NCI-H345 treated with DMSO at 0.1 percent for 48 hours (cell line): Measurements from ENCODE around the gene PRODH.
"Not testable (repeated sequence)": the region's sequence is repeated elsewhere in the genome, so short reads cannot be mapped to it uniquely, and the experiment has no call there.

Experiments used
- DNase-seq: peaks from one replicate; lab custom pipeline; 2025; ENCODE audit not compliant: unreplicated experiment; lab: John Stamatoyannopoulos, UW

PRODH gene

DNA sequence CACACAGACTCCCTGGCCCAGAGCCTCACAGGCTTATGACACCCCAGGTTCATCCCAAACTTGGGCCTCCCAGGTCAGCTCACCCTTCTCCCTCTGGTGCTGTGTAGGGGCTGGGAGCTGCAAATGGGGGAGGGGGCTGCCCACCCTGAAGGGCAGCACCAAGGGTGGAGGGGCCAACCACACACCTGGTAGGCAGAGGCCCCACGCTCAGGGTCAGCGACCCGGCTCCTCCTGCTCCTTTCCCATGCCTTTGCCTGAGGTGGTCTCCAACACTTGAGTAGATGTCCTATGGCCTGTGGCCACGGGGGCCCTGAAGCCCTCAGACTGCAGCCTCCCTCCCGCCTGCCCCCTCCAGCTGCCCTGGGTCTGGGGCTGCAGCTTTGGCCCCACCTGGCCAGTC lies 26.5 kb downstream of the PRODH start:
- DNase-seq: no peak

DNA sequence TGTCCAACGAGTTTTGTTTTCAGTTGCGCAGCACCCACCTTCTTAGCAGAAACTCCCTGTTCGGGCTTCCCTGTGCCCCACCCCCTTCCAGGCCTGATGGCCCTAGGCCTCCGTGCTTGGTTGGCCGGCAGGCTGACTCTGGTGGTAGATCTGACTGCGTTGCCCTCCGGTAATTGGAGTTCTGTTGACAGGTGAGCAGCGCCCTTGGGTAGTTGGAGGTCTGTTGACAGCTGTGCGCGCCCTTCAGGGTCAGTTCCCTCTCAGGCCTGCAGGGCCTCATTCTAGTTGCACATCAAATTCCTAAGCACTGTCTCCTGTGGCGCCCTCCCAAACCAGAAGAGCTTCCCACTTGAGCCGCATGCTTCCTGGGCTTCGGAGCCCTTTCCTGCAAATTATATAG lies 29.2 kb downstream of the PRODH start:
- no peak for DNase-seq

DNA sequence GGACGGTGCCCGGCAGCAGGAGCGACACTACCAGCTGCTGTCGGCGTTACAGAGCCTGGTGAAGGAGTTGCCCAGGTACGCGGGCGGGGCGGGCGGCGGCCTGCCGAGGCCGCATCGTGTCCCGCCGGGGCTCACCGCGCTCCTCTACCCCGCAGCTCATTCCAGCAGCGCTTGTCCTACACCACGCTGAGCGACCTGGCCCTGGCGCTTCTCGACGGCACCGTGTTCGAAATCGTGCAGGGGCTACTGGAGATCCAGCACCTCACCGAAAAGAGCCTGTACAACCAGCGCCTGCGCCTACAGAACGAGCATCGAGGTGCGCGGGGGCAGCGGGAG lies 29.7 kb downstream of the PRODH start:
- not testable (repeated sequence) for DNase-seq

DNA sequence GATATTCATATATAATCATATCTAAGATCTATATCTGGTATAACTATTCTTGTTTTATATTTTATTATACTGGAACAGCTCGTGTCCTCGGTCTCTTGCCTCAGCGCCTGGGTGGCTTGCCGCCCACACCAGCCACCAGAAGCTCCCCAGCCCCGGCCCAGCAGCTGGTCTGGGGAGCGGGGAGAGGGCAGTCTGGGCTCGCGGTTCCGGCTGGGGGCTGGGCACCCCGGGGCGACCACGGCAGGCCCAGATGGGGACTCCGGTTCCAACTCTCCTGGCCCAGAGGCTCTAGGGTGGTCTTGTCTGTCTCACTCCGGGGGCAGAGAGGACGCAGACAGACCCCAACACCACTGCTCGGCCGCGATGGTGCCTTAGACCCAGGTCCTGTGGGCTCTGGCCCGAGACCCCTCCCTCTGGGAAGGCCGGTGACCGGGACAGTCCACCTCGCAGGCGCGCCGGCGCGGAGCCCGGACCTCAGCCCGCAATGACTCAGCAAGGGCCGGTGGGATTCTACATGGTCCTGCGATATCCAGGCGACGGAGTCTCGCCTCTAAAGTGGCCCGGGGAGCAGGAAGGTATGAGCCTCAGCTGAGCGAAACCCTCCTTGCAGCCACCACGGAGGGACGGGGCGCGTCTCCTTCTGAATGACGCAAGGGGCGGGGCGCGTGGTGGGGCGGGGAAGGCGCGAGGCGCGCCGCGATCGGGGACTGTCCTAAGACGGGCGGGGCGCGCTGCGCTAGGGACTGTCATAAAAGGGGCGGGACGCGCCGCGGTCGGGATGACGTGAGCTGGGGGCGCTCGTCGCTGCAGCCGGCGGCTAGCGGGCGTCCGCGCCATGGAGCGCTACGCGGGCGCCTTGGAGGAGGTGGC lies 30.3 kb downstream of the PRODH start, which contains the start of gene DGCR6:
Gene DGCR6, plus strand, starts transcription at position 781 of the 870 bp plus-strand sequence. Its CDS starts 55 bp downstream, at position 836.
- no peak for DNase-seq

DNA sequence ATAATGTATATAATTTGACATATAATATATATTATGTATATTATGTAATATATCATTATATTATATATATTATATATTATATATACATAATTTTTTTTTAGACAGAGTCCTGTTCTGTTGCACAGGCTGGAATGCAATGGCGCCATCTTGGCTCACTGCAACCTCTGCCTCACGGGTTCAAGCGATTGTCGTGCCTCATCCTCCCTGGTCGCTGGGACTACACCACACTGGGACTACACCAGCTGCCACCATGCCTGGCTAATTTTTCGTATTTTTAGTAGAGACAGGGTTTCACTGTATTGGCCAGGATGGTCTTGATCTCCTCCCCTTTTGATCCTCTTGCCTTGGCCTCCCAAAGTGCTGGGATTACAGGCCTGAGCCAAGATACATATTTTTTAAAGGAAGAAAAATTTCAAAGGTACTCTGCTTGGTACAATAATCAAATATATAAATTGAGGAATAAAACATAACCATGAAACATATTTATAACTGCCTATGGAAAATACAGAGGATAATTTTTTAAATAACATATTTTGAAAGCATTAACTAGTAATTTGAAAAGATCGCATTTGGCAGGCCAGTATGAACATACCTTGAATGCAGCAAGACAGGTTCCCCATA lies 39.9 kb downstream of the PRODH start:
- not testable (repeated sequence) for DNase-seq

DNA sequence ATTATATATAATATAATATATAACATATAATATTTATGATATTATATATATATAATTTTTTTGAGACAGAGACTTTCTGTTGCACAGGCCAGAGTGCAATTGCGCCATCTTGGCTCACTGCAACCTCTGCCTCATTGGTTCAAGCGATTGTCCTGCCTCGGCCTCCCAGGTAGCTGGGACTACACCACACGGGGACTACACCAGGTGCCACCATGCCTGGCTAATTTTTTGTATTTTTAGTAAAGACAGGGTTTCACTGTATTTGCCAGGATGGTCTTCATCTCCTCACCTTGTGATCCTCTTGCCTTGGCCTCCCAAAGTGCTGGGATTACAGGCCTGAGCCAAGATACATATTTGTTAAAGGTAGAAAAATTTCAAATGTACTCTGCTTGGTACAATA lies 42.3 kb downstream of the PRODH start:
- not testable (repeated sequence) for DNase-seq

DNA sequence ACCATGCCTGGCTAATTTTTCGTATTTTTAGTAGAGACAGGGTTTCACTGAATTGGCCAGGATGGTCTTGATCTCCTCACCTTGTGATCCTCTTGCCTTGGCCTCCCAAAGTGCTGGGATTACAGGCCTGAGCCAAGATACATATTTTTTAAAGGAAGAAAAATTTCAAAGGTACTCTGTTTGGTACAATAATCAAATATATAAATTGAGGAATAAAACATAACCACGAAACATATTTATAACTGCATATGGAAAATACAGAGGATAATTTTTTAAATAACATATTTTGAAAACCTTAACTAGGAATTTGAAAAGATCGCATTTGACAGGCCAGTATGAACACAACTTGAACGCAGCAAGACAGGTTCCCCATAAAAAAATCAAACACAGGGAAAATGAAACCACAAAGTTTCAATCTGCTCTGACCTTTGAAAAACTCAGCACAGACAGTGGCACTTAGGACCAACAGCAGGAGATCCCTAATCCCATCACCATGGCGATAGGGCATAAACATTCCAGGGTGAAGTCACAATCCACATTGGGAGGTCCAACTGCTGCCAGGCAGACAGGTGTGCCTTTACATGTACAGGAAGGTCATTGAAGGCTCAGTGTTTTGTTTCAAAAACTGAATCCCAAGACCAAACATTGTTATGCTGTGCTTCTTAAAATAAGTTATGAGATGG lies 45.4 kb downstream of the PRODH start:
- not testable (repeated sequence) for DNase-seq

DNA sequence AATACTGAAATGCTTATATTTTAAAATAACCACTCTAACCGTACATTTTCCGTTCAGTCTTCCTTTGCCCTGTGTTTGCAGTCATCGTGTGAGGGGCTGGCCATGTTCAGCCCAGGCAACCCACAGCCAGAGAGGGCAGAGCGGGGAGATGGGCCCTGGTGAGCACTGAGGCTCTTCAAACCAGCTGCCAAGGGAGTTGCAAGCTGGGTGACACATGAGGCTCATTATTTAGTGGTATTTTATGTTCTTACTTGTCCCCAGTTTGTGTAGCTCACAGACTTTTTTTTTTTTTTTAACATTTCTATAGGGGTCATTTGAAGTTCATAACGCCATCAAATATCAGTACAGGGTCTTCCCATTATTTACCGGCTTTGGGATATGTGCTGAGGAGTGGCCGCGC lies 48.0 kb downstream of the PRODH start:
- DNase-seq: no peak

DNA sequence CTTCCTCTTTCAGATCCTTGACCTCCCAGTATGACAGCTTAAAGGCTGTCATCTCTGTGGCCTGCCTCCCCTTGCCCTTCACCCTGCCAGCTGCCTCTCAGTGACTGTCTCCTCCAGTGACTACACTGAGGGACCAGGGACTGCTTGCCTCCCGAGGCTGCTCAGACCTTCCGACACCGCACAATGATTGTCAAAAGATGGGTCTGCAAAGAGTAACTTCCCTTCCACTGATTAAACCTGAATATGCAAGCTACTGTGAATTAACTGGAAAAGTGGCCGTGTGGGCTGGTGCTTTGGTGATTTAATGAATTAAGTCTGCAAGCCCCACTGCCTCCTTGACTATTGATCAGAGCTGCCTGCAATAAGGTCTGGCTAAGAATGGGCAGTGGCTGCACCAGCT lies 51.6 kb downstream of the PRODH start:
- not testable (repeated sequence) for DNase-seq

DNA sequence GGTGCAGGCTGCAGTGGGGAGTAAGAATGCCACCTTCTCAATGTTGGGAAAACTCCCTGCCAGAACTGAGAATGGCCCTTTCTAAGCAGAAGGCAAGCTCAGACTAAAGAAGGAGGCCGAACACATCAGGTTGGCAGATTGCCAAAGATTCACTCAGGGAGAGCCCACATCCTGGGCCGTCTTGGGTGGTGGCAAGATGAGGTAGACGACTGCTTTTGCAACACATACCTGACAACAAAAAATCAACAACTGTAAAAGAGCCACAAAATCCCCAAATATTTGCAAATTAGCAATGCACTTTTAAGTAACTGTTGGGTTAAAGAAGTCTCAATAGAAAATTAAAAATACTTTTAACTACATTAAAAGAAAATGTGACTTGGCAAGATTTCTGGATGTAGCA lies 54.8 kb downstream of the PRODH start:
- DNase-seq: not testable (repeated sequence)
